IPS DF 6.9 (cell line): ENCODE data around the gene CSTB.

Source experiments
- DNase-seq: peaks from one replicate; pipeline ENCODE4 v3.0.0-alpha.2; 2013; ENCODE audit warnings: low read depth, low spot score
- H3K27ac ChIP-seq: one replicate; pipeline ENCODE4 v1.5.1; 2013; ENCODE audit warnings: low read length, control low read depth
- H3K27me3 ChIP-seq: 2 replicates; pipeline ENCODE4 v1.6.1; 2013; ENCODE audit warnings: mild to moderate bottlenecking, low read length; ENCODE audit not compliant: control insufficient read depth, insufficient read depth
- H3K36me3 ChIP-seq: 2 replicates; pipeline ENCODE4 v1.6.1; 2013; ENCODE audit warnings: low read length; ENCODE audit not compliant: control insufficient read depth, insufficient read depth
- H3K4me1 ChIP-seq: 2 replicates; pipeline ENCODE4 v1.6.1; 2013; ENCODE audit warnings: low read length; ENCODE audit not compliant: control insufficient read depth, insufficient read depth
- H3K4me3 ChIP-seq: 2 replicates; pipeline ENCODE4 v1.5.1; 2013; ENCODE audit warnings: mild to moderate bottlenecking, low read length
- H3K9me3 ChIP-seq: 2 replicates; pipeline ENCODE4 v1.6.1; 2013; ENCODE audit warnings: low read length, inconsistent platforms; ENCODE audit not compliant: control insufficient read depth, insufficient read depth
- WGBS: extraction: QIAGEN DNeasy Blood & Tissue Kit; methylation state at CpG from one replicate; pipeline ENCODE4 v1.1.7; 2013; ENCODE audit warnings: mixed read lengths, missing lambda C conversion rate; ENCODE audit not compliant: insufficient read length, insufficient coverage; 5-methylcytosine and 5-hydroxymethylcytosine counted together

CSTB gene

GRCh38 chr21:43777953-43778352, 1.8 kb upstream of the CSTB start:
- WGBS, result no CpG with 5 or more reads among the region's 5 CpGs
- Histone ChIP-seq H3K36me3 (peaks cover 11% of the 10 kb centered on the region), H3K27ac (no peak overlapping the region), H3K4me3 (no peak overlapping the region), H3K9me3 (no peaks in the 10 kb centered on the region), H3K4me1 (peaks cover 2% of the 10 kb centered on the region), H3K27me3 (no peaks in the 10 kb centered on the region)
- DNase-seq, result no peak

GRCh38 chr21:43775190-43775589, 918 bp downstream of the CSTB start:
- peak overlapping the region; percentile 94; the same call in 1 of the 2 replicates for H3K4me3 ChIP-seq
- peaks cover 11% of the 10 kb centered on the region for H3K36me3 ChIP-seq
- H3K9me3 ChIP-seq, result no peaks in the 10 kb centered on the region
- no CpG with 5 or more reads among the region's 12 CpGs for WGBS
- H3K27me3 ChIP-seq, result no peaks in the 10 kb centered on the region
- no peak for DNase-seq
- H3K27ac ChIP-seq, result no peak overlapping the region
- peaks cover 4% of the 10 kb centered on the region for H3K4me1 ChIP-seq

- WGBS, result no CpG with 5 or more reads among the region's 10 CpGs
- Histone ChIP-seq H3K36me3 (peaks cover 11% of the 10 kb centered on the region), H3K4me3 (no peak overlapping the region), H3K9me3 (no peaks in the 10 kb centered on the region), H3K4me1 (peaks cover 4% of the 10 kb centered on the region), H3K27ac (no peak overlapping the region), H3K27me3 (no peaks in the 10 kb centered on the region)
- no peak for DNase-seq
Measured at GRCh38 chr21:43774163-43774562, 1.9 kb downstream of the CSTB start.

GRCh38 chr21:43772425-43772821, 3.7 kb downstream of the CSTB start:
- H3K4me1 ChIP-seq, result peaks cover 9% of the 10 kb centered on the region
- WGBS, result no CpG with 5 or more reads among the region's 6 CpGs
- no peak overlapping the region for H3K27ac ChIP-seq
- no peak overlapping the region for H3K4me3 ChIP-seq
- H3K27me3 ChIP-seq, result no peaks in the 10 kb centered on the region
- H3K36me3 ChIP-seq, result peaks cover 11% of the 10 kb centered on the region
- no peak for DNase-seq
- H3K9me3 ChIP-seq, result no peaks in the 10 kb centered on the region

- Histone ChIP-seq H3K27me3 (no peaks in the 10 kb centered on the region), H3K4me1 (peaks cover 9% of the 10 kb centered on the region), H3K36me3 (peaks cover 11% of the 10 kb centered on the region), H3K4me3 (no peak overlapping the region), H3K9me3 (no peaks in the 10 kb centered on the region), H3K27ac (no peak overlapping the region)
- no CpG with 5 or more reads among the region's 13 CpGs for WGBS
- no peak for DNase-seq
Measured at GRCh38 chr21:43771698-43772424, 4.2 kb downstream of the CSTB start.

- Histone ChIP-seq H3K36me3 (peaks cover 11% of the 10 kb centered on the region), H3K27me3 (no peaks in the 10 kb centered on the region), H3K9me3 (no peaks in the 10 kb centered on the region), H3K4me3 (no peak overlapping the region), H3K27ac (no peak overlapping the region), H3K4me1 (peaks cover 9% of the 10 kb centered on the region)
- no peak for DNase-seq
- no CpG with 5 or more reads among the region's 13 CpGs for WGBS
Measured at GRCh38 chr21:43771199-43771675, 4.9 kb downstream of the CSTB start.

- H3K36me3 ChIP-seq, result peaks cover 11% of the 10 kb centered on the region
- no CpG with 5 or more reads among the region's 21 CpGs for WGBS
- peaks cover 8% of the 10 kb centered on the region for H3K4me1 ChIP-seq
- H3K9me3 ChIP-seq, result no peaks in the 10 kb centered on the region
- no peak overlapping the region for H3K27ac ChIP-seq
- no peaks in the 10 kb centered on the region for H3K27me3 ChIP-seq
- H3K4me3 ChIP-seq, result no peak overlapping the region
- DNase-seq, result no peak
Measured at GRCh38 chr21:43770066-43770655, 5.9 kb downstream of the CSTB start.

GRCh38 chr21:43769325-43769958, 6.7 kb downstream of the CSTB start:
- Histone ChIP-seq H3K27ac (no peak overlapping the region), H3K4me3 (no peak overlapping the region), H3K4me1 (peaks cover 7% of the 10 kb centered on the region; the same call in 1 of the 2 replicates), H3K27me3 (no peaks in the 10 kb centered on the region), H3K36me3 (peaks cover 11% of the 10 kb centered on the region), H3K9me3 (no peaks in the 10 kb centered on the region)
- no CpG with 5 or more reads among the region's 11 CpGs for WGBS
- DNase-seq, result no peak

- Histone ChIP-seq H3K27me3 (no peaks in the 10 kb centered on the region), H3K36me3 (peaks cover 6% of the 10 kb centered on the region; the same call in 1 of the 2 replicates), H3K4me3 (no peak overlapping the region), H3K27ac (no peak overlapping the region), H3K4me1 (peaks cover 7% of the 10 kb centered on the region; the same call in 1 of the 2 replicates), H3K9me3 (no peaks in the 10 kb centered on the region)
- DNase-seq, result no peak
- WGBS, result no CpG with 5 or more reads among the region's 8 CpGs
Measured at GRCh38 chr21:43768868-43769167, 7.3 kb downstream of the CSTB start.

GRCh38 chr21:43767984-43768867, 7.9 kb downstream of the CSTB start:
- no peak overlapping the region for H3K4me3 ChIP-seq
- no peak for DNase-seq
- H3K36me3 ChIP-seq, result peaks cover 3% of the 10 kb centered on the region; the same call in 1 of the 2 replicates
- H3K27ac ChIP-seq, result no peak overlapping the region
- H3K9me3 ChIP-seq, result no peaks in the 10 kb centered on the region
- no CpG with 5 or more reads among the region's 34 CpGs for WGBS
- peaks cover 7% of the 10 kb centered on the region; the same call in 1 of the 2 replicates for H3K4me1 ChIP-seq
- no peaks in the 10 kb centered on the region for H3K27me3 ChIP-seq
